ENCODE measurements around the gene PLCB3. TPM values are rescaled to one million over a fixed set of nuclear protein-coding genes. Genes with fewer than 3 reads are reported as not detected.

PLCB3 gene
- total RNA-seq, 1 donor from 2014 or later, result 9.4 TPM

DNA sequence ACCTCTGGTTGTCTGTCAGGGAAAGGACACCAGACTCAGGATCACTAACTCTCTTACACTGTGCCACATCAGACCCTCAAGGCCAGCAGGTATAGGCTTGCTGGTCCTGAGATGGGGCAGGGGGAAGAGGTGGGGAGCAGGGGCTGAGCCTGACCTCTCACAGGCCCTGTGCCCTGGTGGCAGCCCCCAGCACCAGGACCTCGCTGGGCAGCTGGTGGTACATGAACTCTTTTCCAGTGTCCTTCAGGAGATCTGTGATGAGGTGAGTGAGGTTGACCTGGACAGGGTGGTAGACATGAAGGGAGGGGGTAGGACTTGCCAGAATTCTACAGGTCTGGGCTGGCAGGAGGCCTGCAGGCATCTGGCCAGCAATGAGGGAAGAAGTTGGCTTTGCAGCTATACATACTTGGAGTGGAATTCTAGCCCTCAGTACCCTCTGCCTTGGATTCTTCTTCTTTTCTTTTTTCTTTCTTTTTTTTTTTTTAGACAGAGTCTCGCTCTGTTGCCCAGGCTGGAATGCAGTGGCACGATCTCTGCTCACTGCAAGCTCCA lies 23.8 kb upstream of the PLCB3 start:
- Histone ChIP-seq H3K4me3 (ENCODE audit: low read length in 3 of 3) (peak overlapping the region; percentile 90 to 97 (median 95)), H3K9ac (ENCODE audit: low read depth in 1 of 3, low read length in 3 of 3) (peak overlapping the region; percentile 98 to 99 (median 99)), H3K9me3 (ENCODE audit: control insufficient read depth in 3 of 3, low read length in 3 of 3) (no peaks in the 10 kb centered on the region), H3K4me1 (ENCODE audit: control insufficient read depth in 3 of 3, insufficient read depth in 3 of 3, low read length in 3 of 3) (peaks cover 62 to 63% (median 63%) of the 10 kb centered on the region in 3 donors), H3K36me3 (ENCODE audit: control insufficient read depth in 3 of 3, insufficient read depth in 3 of 3, low read length in 3 of 3) (peaks cover 0 to 11% (median 10%) of the 10 kb centered on the region in 3 donors), H3K27ac (ENCODE audit: low read depth, low read length) (peak overlapping the region; percentile 95), H3K27me3 (ENCODE audit: control insufficient read depth in 3 of 3, insufficient read depth in 3 of 3, low read length in 3 of 3) (no peaks in the 10 kb centered on the region)

DNA sequence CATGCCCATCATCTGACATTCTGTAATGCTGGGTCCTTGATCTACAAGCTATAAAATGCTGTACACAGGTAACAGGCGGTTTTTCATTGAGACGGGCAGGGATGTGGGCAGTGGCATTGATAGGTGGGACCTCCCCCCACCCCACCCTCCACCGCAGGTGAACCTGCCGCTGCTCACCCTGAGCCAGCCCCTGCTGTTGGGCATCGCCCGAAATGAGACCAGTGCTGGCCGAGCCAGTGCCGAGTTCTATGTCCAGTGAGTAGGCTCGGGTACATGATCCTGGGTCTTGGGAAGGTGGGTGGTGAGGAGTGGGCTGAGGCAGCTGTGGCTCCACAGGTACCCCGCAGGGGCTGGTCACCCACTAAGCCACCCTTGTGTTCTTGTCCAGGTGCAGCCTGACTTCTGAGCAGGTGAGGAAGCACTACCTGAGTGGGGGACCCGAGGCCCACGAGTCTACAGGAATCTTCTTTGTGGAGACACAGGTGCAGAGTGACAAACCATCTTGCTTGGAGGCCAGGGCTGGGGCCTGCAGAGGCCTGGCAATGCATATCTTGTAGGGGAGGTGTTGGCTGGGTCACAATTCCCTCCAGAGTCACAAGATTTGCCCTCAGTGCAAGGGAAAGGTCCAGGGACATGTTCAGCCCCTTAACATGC lies 22.1 kb upstream of the PLCB3 start:
- H3K4me1 ChIP-seq (ENCODE audit: control insufficient read depth in 3 of 3, insufficient read depth in 3 of 3, low read length in 3 of 3), result peaks cover 52 to 59% (median 52%) of the 10 kb centered on the region in 3 donors
- no peaks in the 10 kb centered on the region for H3K27me3 ChIP-seq (ENCODE audit: control insufficient read depth in 3 of 3, insufficient read depth in 3 of 3, low read length in 3 of 3)
- peak overlapping the region in 2 of 3 donors; percentile 80 to 87 for H3K4me3 ChIP-seq (ENCODE audit: low read length in 3 of 3)
- peak overlapping the region; percentile 92 for H3K27ac ChIP-seq (ENCODE audit: low read depth, low read length)
- no peaks in the 10 kb centered on the region for H3K9me3 ChIP-seq (ENCODE audit: control insufficient read depth in 3 of 3, low read length in 3 of 3)
- peaks cover 0 to 5% (median 5%) of the 10 kb centered on the region in 3 donors for H3K36me3 ChIP-seq (ENCODE audit: control insufficient read depth in 3 of 3, insufficient read depth in 3 of 3, low read length in 3 of 3)
- H3K9ac ChIP-seq (ENCODE audit: low read depth in 1 of 3, low read length in 3 of 3), result peak overlapping the region; percentile 52 to 94 (median 90)

DNA sequence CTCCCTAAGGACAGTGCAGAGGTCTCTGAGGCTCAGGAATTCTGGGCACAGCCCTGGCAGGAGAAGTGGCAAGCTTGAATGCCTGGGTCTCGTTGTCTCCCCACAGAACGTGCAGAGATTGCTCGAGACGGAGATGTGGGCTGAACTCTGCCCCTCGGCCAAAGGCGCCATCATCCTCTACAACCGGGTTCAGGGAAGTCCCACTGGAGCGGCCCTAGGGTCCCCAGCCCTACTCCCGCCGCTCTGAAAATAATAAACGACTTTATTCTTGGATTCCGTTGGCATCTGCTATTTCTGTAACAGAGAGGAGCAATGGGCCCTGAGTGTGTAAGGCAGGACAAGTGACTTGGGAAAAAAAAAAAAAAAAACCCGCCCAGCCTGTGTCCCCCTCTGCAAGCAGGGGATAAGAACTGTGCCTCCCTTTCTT lies 21.6 kb upstream of the PLCB3 start:
- peaks cover 46 to 54% (median 47%) of the 10 kb centered on the region in 3 donors for H3K4me1 ChIP-seq (ENCODE audit: control insufficient read depth in 3 of 3, insufficient read depth in 3 of 3, low read length in 3 of 3)
- H3K9me3 ChIP-seq (ENCODE audit: control insufficient read depth in 3 of 3, low read length in 3 of 3), result no peaks in the 10 kb centered on the region
- H3K36me3 ChIP-seq (ENCODE audit: control insufficient read depth in 3 of 3, insufficient read depth in 3 of 3, low read length in 3 of 3), result peaks cover 0 to 3% (median 2%) of the 10 kb centered on the region in 3 donors
- peak overlapping the region; percentile 74 to 87 (median 80) for H3K4me3 ChIP-seq (ENCODE audit: low read length in 3 of 3)
- no peaks in the 10 kb centered on the region for H3K27me3 ChIP-seq (ENCODE audit: control insufficient read depth in 3 of 3, insufficient read depth in 3 of 3, low read length in 3 of 3)
- peak overlapping the region; percentile 87 to 94 (median 90) for H3K9ac ChIP-seq (ENCODE audit: low read depth in 1 of 3, low read length in 3 of 3)
- H3K27ac ChIP-seq (ENCODE audit: low read depth, low read length), result peak overlapping the region; percentile 92

DNA sequence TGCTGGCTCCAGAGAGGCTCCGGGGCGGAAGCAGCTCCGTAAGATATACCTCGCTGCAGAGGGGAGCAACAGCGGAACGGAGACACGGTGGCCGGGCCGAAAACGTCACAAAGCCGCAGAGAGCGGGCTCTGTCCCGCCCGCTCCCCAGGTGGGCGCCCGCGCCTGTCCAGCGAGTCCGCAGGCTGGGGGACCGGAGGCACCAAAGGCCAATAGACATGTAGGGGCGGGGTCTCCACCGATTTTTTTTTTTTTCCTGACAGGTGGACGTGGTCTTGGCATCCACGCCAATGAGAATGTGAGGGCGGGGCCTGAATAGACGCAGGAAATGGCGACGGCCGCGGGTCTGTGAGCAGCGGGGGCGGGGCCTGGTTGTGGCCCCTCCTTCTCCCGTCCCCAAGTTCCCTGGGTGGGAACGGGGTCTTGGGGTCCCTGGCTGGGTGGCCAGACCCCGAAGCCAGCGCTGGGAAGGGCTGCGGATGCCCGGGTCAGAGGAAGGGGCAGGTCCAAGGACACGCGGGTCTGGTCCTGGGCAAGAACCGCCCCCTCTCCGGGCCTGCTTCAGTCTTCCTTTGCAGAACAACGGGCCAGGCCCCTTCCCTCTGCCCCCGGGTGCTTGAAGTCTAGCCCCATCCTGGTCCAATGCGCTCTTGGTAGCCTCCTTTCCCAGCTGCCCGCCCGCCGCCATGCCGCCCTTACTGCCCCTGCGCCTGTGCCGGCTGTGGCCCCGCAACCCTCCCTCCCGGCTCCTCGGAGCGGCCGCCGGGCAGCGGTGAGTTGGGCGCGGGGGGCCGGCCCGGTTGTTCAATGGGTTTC lies 21.0 kb upstream of the PLCB3 start, which contains the start of gene DNAJC4:
TSS of gene DNAJC4 (plus strand) at position 378 of the 814 bp plus-strand sequence. CDS start at position 685, 307 bp downstream.
- Histone ChIP-seq H3K27me3 (ENCODE audit: control insufficient read depth in 3 of 3, insufficient read depth in 3 of 3, low read length in 3 of 3) (no peaks in the 10 kb centered on the region), H3K4me1 (ENCODE audit: control insufficient read depth in 3 of 3, insufficient read depth in 3 of 3, low read length in 3 of 3) (peaks cover 43 to 52% (median 46%) of the 10 kb centered on the region in 3 donors), H3K9ac (ENCODE audit: low read depth in 1 of 3, low read length in 3 of 3) (peak within 1 kb of the TSS; percentile 87 to 94 (median 90)), H3K4me3 (ENCODE audit: low read length in 3 of 3) (peak within 1 kb of the TSS; percentile 74 to 87 (median 80)), H3K27ac (ENCODE audit: low read depth, low read length) (peak within 1 kb of the TSS; percentile 92), H3K36me3 (ENCODE audit: control insufficient read depth in 3 of 3, insufficient read depth in 3 of 3, low read length in 3 of 3) (peaks cover 0 to 2% (median 0%) of the 10 kb centered on the region in 3 donors), H3K9me3 (ENCODE audit: control insufficient read depth in 3 of 3, low read length in 3 of 3) (no peaks in the 10 kb centered on the region)

DNA sequence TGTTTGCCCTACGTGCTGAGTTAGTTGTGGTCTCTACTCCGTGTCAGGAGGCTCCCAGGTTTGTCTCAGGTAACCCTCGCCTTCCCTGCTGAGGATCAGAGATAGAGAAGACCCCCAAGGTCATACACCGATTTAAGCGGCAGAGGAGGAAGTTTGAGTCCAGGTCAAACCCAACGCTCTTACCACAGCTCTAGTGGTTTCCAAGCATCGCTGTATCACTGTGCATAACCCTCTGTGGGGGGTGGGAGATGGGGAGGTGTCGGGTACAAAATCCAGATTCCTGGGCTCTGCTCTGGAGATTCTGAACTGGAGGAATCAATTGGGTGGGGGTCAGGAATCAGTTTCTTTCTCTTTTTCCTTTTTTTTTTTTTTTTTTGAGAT lies 20.4 kb upstream of the PLCB3 start:
- peaks cover 0 to 5% (median 4%) of the 10 kb centered on the region in 3 donors for H3K36me3 ChIP-seq (ENCODE audit: control insufficient read depth in 3 of 3, insufficient read depth in 3 of 3, low read length in 3 of 3)
- no peaks in the 10 kb centered on the region for H3K27me3 ChIP-seq (ENCODE audit: control insufficient read depth in 3 of 3, insufficient read depth in 3 of 3, low read length in 3 of 3)
- H3K4me1 ChIP-seq (ENCODE audit: control insufficient read depth in 3 of 3, insufficient read depth in 3 of 3, low read length in 3 of 3), result peaks cover 43 to 52% (median 46%) of the 10 kb centered on the region in 3 donors
- H3K4me3 ChIP-seq (ENCODE audit: low read length in 3 of 3), result peak overlapping the region; percentile 74 to 87 (median 80)
- no peaks in the 10 kb centered on the region for H3K9me3 ChIP-seq (ENCODE audit: control insufficient read depth in 3 of 3, low read length in 3 of 3)
- peak overlapping the region; percentile 87 to 94 (median 90) for H3K9ac ChIP-seq (ENCODE audit: low read depth in 1 of 3, low read length in 3 of 3)
- peak overlapping the region; percentile 92 for H3K27ac ChIP-seq (ENCODE audit: low read depth, low read length)

DNA sequence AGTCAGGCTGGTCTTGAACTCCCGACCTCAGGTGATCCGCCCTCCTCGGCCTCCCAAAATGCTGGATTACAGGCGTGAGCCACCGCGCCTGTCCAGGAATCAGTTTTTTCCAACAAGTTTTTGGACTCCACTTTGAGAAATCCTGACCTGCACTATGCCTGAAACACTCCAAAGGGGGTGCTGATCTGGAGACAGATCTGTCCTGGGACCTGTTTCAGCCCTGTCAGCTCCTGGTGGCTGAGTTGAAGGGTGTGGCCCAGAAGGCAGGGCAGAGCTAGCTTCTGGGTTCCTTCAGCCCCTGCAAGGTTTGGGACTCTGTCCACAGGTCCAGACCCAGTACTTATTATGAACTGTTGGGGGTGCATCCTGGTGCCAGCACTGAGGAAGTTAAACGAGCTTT lies 19.8 kb upstream of the PLCB3 start:
- Histone ChIP-seq H3K36me3 (ENCODE audit: control insufficient read depth in 3 of 3, insufficient read depth in 3 of 3, low read length in 3 of 3) (peaks cover 0 to 5% (median 4%) of the 10 kb centered on the region in 3 donors), H3K27me3 (ENCODE audit: control insufficient read depth in 3 of 3, insufficient read depth in 3 of 3, low read length in 3 of 3) (no peaks in the 10 kb centered on the region), H3K27ac (ENCODE audit: low read depth, low read length) (no peak overlapping the region), H3K4me3 (ENCODE audit: low read length in 3 of 3) (no peak overlapping the region), H3K9me3 (ENCODE audit: control insufficient read depth in 3 of 3, low read length in 3 of 3) (no peaks in the 10 kb centered on the region), H3K4me1 (ENCODE audit: control insufficient read depth in 3 of 3, insufficient read depth in 3 of 3, low read length in 3 of 3) (peaks cover 40 to 49% (median 46%) of the 10 kb centered on the region in 3 donors), H3K9ac (ENCODE audit: low read depth in 1 of 3, low read length in 3 of 3) (peak overlapping the region in 1 of 3 donors; percentile 25)

DNA sequence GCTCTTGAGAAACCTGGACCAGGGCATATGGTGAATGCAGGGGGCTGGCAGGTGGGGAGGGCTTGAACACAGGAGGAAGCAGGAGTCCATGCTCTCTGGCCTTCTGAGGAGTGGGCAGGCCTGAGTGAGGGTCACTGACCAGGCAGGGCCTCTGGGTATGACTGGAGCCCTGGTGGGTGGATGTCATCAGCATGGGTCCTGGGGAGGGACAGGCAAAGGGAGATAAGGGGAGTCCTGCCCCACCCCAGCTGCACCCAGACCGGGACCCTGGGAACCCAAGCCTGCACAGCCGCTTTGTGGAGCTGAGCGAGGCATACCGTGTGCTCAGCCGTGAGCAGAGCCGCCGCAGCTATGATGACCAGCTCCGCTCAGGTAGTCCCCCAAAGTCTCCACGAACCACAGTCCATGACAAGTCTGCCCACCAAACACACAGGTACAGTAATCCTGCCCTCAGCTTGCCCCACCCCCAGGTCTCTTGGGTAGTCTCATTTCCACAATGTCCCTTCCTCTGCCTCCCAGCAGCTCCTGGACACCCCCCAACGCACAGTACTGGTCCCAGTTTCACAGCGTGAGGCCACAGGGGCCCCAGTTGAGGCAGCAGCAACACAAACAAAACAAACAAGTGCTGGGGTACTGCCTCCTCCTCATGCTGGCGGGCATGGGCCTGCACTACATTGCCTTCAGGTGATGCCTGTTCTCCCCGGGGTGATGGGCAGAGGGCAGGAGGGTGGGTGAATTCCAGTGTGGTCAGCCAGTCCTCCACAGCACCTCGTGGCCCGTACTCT lies 19.0 kb upstream of the PLCB3 start:
- peaks cover 32 to 40% (median 38%) of the 10 kb centered on the region in 3 donors for H3K4me1 ChIP-seq (ENCODE audit: control insufficient read depth in 3 of 3, insufficient read depth in 3 of 3, low read length in 3 of 3)
- no peak overlapping the region for H3K9ac ChIP-seq (ENCODE audit: low read depth in 1 of 3, low read length in 3 of 3)
- no peak overlapping the region for H3K27ac ChIP-seq (ENCODE audit: low read depth, low read length)

DNA sequence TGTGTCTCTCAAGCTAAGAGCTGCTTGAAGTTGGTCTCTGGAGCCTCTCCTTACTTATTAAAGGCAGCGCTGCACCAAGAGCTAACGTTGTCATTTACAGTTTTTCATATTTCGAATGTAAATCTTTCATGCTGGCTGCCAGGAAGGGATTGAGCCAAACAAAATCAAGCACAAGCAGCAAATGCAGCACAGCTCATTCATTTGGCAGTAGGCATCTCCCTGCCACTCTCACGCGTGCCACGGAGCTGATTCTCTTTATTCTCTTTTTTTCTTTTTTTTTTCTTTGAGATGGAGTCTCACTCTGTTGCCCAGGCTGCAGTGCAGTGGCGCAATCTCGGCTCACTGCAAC lies 18.4 kb upstream of the PLCB3 start:
- peaks cover 5 to 11% (median 10%) of the 10 kb centered on the region in 3 donors for H3K36me3 ChIP-seq (ENCODE audit: control insufficient read depth in 3 of 3, insufficient read depth in 3 of 3, low read length in 3 of 3)
- no peaks in the 10 kb centered on the region for H3K27me3 ChIP-seq (ENCODE audit: control insufficient read depth in 3 of 3, insufficient read depth in 3 of 3, low read length in 3 of 3)
- no peaks in the 10 kb centered on the region for H3K9me3 ChIP-seq (ENCODE audit: control insufficient read depth in 3 of 3, low read length in 3 of 3)
- H3K4me3 ChIP-seq (ENCODE audit: low read length in 3 of 3), result no peak overlapping the region
- H3K9ac ChIP-seq (ENCODE audit: low read depth in 1 of 3, low read length in 3 of 3), result no peak overlapping the region
- H3K4me1 ChIP-seq (ENCODE audit: control insufficient read depth in 3 of 3, insufficient read depth in 3 of 3, low read length in 3 of 3), result peaks cover 29 to 37% (median 35%) of the 10 kb centered on the region in 3 donors
- no peak overlapping the region for H3K27ac ChIP-seq (ENCODE audit: low read depth, low read length)

More for the DNA sequence above, 19.0 kb upstream of the PLCB3 start:
- H3K27me3 ChIP-seq (ENCODE audit: control insufficient read depth in 3 of 3, insufficient read depth in 3 of 3, low read length in 3 of 3), result no peaks in the 10 kb centered on the region
- no peak overlapping the region for H3K4me3 ChIP-seq (ENCODE audit: low read length in 3 of 3)
- H3K36me3 ChIP-seq (ENCODE audit: control insufficient read depth in 3 of 3, insufficient read depth in 3 of 3, low read length in 3 of 3), result peaks cover 4 to 5% (median 4%) of the 10 kb centered on the region in 3 donors
- no peaks in the 10 kb centered on the region for H3K9me3 ChIP-seq (ENCODE audit: control insufficient read depth in 3 of 3, low read length in 3 of 3)

DNA sequence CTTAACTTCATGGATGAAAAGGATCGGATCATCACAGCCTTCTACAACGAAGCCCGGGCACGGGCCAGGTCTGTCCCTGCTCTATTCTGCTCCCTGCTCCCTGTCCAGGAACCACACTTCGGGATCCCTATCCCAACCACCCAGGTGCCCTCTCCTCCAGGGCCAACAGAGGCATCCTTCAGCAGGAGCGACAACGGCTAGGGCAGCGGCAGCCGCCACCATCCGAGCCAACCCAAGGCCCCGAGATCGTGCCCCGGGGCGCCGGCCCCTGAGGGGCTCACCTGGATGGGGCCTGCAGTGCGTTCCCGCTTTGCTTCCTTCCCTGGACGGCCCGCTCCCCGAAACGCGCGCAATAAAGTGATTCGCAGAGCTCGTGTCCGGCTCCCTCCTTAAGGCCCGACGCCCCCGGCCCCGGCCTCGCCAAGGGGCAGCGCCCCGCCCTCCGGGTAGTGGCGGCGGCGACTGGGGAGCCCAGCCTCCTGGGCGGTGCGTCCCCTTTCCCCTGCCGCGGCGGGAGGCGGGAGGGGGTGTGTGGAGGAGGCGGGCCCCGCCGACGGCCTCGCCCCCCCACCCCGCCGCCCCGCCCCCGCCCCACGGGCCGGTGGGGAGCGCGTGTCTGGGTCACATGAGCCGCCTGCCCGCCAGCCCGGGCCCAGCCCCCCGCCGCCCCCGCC lies 17.3 kb upstream of the PLCB3 start, which contains the start of gene VEGFB:
TSS of gene VEGFB (plus strand) at position 672 of the 674 bp plus-strand sequence. CDS start 250 bp downstream, outside the sequence.
- Histone ChIP-seq H3K27me3 (ENCODE audit: control insufficient read depth in 3 of 3, insufficient read depth in 3 of 3, low read length in 3 of 3) (no peaks in the 10 kb centered on the region), H3K4me1 (ENCODE audit: control insufficient read depth in 3 of 3, insufficient read depth in 3 of 3, low read length in 3 of 3) (peaks cover 28 to 35% (median 34%) of the 10 kb centered on the region in 3 donors), H3K4me3 (ENCODE audit: low read length in 3 of 3) (peak within 1 kb of the TSS; percentile 70 to 82 (median 79)), H3K9ac (ENCODE audit: low read depth in 1 of 3, low read length in 3 of 3) (peak within 1 kb of the TSS; percentile 70 to 89 (median 71)), H3K9me3 (ENCODE audit: control insufficient read depth in 3 of 3, low read length in 3 of 3) (no peaks in the 10 kb centered on the region), H3K36me3 (ENCODE audit: control insufficient read depth in 3 of 3, insufficient read depth in 3 of 3, low read length in 3 of 3) (peaks cover 16 to 21% (median 20%) of the 10 kb centered on the region in 3 donors), H3K27ac (ENCODE audit: low read depth, low read length) (peak within 1 kb of the TSS; percentile 74)
